HG02571 (cell line): ENCODE measurements around the gene MARS1.
"Not testable (repeated sequence)": the region's sequence is repeated elsewhere in the genome, so short reads cannot be mapped to it uniquely, and the experiment has no call there.

Experiments used
- ATAC-seq: cut with Tn5 transposase; IDR thresholded peaks from one replicate; pipeline ENCODE4 v1.9.1; 2021; ENCODE audit warnings: mild to moderate bottlenecking, moderate library complexity; ENCODE audit not compliant: unreplicated experiment

Gene MARS1

DNA sequence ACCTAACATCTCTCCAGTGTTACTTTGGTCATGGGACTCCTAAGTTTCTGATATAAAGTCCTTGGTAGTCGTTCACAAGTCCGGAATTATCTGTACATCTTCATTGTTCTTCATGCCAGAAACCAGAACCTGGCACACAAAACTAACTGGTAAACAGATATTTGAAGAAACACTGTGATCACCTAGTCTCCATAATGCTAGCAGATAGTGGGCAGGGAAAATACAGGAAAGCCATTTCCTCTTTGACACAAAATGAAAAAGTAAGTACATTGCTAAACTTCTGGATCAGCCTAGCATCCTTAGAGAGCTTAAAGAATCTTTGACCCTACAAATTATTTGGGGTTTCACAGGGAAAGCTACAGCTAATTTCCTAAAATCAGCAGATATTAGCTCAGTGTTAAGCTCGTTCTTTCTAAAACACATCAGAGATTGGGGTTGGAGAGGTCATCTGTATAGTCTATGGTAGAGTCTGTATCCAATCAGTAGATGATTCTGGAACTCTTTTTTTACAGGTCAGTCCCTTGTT is 27.6 kb downstream of the MARS1 start:
- no peak for ATAC-seq

DNA sequence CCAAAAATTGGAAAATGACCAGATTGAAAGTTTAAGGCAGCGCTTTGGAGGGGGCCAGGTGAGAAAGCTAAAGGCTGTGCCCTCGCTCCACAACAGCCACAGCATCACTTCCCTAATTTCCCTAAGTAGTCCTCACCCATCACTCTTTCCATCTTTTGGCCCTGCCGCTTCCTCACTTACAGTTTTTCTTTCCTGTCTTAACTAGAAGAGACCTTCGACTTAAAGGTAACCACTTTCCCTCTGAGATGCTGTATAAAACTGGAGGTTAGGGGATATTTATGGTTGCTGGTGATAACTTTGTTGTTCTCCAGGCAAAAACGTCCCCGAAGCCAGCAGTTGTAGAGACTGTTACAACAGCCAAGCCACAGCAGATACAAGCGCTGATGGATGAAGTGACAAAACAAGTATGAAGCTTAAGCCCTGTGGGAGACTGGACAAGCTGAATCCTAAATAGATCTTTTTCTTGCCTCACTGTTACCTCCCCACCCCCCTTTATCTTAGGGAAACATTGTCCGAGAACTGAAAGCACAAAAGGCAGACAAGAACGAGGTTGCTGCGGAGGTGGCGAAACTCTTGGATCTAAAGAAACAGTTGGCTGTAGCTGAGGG is 28.2 kb downstream of the MARS1 start:
- ATAC-seq = no peak

DNA sequence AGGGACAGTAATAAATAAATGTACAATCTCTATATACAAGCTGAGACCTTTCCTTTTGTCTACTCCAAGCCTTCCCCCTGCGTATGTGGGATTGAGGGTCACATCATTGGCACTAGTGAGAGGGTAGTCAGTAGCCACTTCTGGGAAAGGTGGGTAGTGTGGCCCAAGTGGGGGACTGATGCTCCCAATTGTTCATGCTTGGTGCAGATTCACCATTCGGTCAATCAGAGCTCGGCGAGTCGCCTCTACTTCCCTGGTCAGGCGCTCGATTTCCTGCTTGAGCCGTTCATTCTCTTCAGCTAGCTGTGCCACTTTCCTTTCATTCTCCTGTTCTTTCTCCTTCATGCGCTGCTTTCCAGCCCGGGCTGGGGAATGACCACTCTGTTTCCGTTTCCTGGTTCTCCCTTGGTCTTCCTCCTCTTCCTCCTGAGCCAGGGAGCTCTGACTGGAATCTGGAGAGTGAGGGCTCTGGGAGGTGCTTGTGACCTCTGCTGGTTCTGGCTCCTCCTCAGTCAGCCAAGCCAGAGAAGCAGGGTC is 28.8 kb downstream of the MARS1 start:
- no peak for ATAC-seq

DNA sequence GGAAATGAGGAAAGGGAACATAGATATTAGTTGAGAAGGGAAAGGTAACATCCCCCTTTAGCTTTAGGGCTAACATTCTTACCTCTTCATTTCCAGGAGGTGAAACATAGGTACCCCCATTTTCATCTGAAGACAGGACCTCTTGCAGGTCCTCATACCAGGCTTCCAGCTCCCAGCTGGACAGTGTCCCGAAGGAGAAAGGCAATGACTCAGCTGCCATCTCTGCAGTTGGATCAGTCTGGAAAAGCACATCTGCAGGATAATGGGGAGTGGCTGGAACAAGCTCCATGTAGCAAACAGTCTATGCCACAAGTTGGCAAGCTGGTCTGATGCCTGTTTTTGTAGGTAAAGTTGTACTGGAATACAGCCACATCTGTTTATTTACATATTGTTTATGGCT is 29.3 kb downstream of the MARS1 start:
- ATAC-seq = no peak

DNA sequence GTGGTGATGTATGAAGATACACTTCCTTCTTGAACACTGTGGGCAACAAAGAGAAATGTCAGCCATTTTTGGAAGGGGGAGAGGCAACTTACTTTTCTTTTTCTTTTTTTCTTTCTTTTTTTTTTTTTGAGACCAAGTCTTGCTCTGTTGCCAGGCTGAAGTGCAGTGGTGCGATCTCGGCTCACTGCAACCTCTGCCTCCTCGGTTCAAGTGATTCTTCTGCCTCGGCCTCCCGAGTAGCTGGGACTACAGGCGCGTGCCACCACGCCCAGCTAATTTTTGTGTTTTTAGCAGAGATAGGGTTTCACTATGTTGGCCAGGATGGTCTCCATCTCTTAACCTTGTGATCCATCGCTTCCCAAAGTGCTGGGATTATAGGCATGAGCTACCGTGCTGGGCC is 29.9 kb downstream of the MARS1 start:
- not testable (repeated sequence) for ATAC-seq

DNA sequence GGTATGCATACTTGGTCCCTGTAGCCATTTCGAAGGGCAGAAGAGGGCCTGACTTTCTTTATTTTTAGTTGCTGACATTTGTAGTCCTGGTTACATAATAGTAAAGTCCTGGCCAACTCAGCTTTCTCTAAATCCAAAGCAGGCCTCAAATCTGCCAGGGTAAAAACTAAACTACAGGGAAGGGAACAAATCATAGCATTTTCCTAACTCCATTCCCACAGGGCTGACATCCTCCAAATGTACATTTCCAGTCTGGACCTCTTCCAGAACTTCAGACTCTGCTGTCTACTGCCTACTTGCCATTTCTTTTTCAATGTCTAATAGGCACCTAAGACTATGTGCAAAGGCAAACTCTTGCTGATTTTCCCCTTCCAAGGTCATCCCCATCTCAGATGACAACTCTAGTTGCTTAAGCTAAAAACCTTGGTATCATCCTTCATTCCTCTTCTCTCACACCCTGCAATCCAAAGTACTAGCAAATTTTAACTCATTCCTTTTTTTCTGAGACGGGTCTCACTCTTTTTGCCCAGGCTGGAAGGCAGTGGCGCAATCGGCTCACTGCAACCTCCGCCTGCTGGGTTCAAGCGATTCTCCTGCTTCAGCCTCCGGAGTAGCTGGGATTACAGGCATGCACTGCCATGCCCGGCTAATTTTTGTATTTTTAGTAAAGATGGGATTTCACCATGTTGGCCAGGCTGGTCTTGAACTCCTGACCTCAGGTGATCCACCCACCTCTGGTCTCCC is 30.5 kb downstream of the MARS1 start:
- no peak for ATAC-seq

DNA sequence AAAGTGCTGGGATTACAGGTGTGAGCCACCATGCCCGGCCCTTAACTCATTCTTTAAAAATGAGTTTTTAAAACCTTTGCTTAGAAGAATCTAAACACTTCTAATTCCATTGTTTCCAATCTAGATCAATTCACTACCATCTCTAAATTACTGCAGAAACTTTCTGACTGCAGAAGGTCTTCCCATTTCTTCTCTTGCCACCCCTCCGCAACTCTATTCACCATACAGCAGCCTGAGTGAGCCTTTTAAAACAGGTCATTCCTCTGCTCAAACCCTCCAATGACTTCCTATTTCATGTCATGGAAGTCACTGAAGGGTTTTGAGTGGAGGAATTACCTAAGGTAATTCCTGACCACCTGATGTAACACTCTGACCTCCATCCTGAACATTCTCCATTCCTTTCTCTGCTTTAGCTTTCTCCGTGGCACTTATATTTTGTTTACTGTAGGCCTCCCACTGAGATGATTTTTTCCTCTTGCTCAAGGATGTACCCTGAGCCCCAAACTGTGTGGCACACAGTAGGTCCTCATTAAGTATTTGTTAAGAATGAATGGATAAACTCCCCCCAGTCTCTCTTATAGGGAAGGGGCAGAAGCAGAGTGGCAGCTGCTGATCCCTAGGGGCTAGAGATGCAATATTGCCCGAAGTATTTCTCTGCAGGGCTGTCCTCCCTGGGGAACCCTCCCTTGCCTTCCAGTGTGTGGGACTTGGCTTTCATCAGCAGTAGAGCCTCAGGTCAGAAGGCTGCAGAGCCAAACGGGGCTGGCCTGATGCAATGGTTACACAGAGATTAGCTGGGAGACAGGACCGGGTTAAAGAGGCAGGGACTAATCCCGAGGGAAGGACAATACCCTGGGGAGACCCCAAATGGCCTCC is 31.3 kb downstream of the MARS1 start:
- ATAC-seq = no peak

DNA sequence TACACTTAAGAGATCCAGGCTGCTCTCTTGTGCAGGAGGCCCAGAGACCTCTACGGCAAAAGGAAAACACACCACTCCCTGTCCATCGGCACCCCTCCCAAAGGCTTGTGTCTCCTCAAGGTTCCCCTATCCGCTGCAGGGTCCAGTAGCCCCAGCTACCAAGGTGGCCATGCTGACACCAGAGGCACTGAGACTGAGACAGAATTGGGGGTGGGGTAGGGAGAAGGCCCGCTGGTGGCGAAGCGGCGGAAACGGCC is 31.9 kb downstream of the MARS1 start:
- ATAC-seq = no peak

DNA sequence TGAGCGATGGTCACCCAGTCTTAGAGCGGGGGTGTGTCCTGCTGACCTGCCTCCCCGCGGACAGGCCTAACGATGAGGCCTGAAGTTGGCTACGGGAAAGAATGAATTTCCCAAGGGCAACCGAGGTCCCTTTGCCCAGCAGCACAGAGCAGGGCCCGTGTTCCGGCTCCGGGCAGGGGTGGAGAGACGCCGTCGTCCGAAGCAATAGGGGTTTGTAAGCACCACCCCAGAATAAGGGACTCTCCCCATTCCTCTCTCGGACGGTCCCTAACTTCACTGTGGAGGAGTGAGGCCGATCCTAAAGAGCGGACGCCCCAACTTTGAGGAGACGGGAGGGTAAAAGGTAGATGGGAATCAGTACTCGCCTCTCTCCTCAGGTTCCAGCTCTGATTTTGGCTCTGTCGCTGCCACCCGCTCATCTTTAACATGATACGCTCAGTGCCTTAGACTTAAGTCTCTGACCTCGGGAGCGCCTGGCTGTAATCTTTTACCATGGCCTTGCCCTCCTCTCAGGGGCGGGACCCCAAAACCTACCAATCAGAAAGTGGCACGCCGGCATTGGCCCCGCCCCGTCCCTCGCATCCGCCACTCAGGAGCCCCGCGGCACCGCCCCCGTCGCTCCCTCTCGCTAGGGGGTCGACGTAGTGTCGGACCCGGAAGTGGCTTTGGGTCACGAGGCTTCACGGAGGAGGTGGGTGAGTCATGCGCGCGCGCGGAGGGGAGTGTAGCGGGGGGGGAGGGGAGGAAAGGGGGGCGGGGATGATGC is 32.4 kb downstream of the MARS1 start, which contains the start of gene DDIT3:
DDIT3 (minus strand) TSS at position 462 of the 766 bp plus-strand sequence. CDS start 3,108 bp downstream, outside the sequence.
- peak; percentile 64 for ATAC-seq

DNA sequence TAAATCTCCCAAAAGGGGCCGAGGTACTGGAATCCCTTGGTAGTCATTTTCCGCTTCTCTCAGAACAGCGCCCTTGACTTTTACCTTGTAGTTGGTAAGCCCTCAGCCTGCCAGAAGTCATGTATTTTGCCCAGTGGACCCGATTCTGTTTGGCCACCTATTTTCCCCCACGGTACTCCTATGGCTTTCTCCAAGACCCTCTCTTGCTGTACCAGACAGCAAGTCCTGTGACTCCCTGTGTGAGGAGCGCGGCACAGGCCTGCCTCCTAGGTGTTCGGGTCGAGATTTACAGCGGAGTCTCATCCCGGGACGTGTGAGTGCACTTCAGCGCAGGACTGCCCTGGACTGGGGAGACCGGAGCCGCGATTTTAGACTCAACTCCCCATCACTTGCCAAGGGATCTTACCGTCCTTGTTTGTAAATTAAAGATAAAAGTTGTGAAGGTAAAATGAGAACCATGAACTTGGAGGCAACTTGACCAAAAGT is 33.7 kb downstream of the MARS1 start:
- ATAC-seq = no peak

DNA sequence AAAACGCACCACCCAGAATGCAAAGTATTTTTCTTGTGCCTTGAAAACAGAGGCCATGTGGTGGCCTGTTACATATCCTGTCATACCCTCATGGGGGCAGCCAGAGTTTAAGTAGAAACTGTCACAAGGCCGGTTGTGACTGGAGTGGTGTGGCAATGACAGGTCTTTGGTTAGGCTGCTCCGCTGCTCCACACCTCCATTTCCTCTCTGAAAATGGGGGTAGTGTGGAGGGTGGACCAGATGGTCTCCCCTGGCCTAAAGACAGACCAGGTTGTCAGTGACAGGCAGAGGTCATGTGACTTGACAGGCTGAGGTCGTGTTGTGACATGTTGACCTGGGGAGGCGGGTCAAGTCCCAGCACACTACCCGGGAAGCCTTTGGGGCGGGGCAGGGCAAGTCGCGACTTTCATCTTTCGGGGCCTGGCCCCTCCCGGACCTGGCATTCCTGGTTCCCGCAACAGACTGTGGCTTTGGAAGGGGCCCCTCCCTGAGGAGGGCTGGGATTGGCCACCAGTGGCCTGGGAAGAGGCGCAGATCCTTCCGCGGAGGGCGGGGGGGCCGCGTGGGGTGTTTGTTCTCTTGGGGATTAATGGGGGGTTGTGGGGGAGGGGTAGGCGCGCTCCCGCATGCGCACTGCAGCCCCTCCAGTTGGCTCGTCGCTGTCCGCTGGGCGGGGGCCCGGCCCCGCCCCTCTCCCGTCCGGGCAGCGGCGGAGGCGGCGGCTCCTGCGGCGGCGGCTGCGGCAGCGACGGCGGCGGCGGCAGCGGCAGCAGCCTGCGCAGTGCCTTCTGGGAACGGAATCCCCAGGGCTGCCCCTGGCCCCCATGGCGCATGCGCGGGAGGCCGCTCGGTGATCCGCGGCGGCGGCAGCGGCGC is 34.4 kb downstream of the MARS1 start, which contains the start of gene MBD6:
MBD6 (plus strand) TSS at position 814 of the 876 bp plus-strand sequence. CDS start 1,480 bp downstream, outside the sequence.
- peak; percentile 44 for ATAC-seq

DNA sequence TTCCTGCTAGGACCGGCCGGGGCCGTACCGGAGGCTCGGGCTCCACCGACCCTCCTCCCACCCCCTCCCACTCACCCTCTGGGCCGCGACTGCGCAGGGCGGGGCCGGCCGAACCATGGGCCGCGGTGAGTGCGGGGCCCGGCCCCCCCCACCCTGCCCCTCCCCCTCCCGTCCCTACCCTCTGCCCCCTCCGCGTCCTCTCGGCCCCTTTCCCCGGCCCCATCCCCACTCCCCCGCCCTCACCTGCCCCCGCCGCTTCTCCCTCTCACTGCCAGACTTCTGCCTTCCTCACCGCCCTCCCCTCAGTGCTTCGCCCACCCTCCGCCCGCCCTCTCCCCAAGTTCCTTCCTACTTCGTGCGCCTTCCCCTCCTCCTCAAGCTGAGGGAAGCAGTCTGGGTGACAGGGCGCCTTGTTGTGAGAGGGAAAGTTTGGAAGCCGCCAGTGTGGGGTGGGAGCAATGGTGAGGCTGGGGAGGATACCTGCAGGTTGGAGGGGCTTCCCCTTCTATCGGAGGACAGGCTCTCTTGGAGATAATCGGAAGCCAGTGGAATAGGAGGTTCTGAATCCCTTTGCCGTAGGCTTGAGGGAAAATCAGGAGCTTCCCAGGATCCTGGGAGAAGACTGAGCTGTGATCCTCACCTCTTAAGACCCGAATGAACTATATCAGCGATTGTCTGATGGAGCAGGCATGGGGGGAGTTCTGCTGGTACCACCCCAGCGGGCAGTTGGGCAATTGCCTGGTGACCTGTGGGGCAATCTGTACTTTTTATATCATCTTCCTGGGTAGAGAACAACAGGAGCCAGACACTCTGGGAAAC is 35.2 kb downstream of the MARS1 start:
- ATAC-seq = no peak

DNA sequence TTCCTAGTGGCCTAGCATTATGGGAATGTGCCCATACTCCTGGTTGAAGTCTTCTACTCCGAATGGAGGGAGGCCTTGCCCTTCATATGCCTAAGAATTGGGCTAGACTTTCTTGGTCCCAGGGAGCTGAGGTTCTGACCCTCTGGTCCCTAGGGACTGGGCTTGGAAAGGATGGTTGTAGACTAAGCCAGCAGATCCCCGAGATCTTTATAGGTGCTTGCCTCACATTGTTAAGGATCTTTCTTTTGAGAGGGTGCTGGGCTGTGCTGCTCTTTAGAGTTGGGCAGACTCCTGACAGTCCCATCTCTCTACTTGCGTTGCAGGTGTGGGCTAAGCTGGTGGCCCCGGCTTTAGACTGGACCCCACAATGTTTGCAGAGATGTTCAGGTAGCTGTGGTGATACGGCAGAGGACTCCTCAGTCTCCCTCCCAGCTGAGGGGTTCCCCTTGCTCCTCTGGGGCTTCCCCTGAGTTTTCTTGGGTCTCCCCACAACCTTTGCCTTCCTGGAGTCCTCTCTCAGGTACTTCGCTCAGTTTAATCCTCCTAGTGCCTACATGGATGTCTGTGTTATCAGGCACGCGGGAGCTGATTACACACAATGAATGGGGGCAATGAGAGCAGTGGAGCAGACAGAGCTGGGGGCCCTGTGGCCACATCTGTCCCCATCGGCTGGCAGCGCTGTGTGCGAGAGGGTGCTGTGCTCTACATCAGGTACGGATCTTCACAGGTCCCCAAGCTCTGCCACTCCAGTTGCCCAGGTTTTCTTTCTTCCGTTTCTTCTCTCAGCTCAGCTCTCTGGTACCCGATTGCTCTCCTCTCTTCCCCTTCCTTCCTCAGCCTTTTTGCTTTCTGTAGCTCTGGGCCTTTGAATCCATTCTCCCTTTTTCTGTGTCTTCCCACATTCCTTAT is 36.1 kb downstream of the MARS1 start:
- ATAC-seq = no peak

DNA sequence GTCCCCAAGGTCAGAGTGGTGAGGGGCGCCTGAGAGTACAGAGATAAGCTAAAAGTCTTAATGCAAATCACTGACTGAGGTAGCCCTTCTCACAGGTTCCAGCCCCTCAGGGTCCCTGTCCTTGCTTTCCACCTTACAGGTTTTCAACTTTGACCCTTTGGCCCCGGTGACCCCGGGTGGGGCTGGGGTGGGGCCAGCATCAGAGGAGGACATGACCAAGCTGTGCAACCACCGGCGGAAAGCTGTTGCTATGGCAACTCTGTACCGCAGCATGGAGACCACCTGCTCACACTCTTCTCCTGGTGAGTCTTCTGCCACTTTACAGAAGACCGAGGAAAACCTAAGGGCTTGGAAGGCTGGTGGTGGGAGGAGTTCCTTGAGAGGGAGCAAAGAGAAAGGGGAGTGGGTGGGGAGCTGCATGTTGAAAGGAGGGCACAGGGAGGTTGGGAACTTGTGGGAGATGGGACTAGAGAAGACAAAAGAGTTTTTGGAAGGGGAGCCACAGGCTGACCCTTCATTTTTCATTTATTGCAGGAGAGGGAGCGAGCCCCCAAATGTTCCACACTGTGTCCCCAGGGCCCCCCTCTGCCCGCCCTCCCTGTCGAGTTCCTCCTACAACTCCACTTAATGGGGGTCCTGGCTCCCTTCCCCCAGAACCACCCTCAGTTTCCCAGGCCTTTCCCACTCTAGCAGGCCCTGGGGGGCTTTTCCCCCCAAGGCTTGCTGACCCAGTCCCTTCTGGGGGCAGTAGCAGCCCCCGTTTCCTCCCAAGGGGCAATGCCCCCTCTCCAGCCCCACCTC is 37.1 kb downstream of the MARS1 start:
- no peak for ATAC-seq

DNA sequence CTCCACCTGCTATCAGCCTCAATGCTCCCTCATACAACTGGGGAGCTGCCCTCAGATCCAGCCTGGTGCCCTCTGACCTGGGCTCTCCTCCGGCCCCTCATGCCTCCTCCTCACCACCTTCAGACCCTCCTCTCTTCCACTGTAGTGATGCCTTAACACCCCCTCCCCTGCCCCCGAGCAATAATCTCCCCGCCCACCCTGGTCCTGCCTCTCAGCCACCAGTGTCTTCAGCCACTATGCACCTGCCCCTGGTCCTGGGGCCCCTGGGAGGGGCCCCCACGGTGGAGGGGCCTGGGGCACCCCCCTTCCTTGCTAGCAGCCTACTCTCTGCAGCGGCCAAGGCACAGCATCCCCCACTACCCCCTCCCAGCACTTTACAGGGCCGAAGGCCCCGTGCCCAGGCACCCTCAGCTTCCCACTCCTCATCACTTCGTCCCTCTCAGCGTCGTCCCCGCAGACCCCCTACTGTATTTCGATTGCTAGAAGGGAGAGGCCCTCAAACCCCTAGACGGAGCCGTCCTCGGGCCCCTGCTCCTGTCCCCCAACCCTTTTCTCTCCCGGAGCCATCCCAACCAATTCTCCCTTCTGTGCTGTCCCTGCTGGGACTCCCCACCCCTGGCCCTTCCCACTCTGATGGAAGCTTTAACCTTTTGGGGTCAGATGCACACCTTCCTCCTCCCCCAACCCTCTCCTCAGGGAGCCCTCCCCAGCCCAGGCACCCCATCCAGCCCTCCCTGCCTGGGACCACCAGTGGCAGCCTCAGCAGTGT is 37.9 kb downstream of the MARS1 start:
- ATAC-seq = no peak
